MM.1S (cell line): ENCODE measurements around the gene TCAF2.
"Not testable (repeated sequence)": the region's sequence is repeated elsewhere in the genome, so short reads cannot be mapped to it uniquely, and the experiment has no call there.

ENCODE experiments used
- EZH2 ChIP-seq: fragments of 300-600 bp; sonication (generic); optimal IDR thresholded peaks from 2 replicates; pipeline ENCODE3; 2017; ENCODE audit warnings: low read depth, mild to moderate bottlenecking, antibody characterized with exemption, low read length, mixed read lengths
- EZH2phosphoT487 ChIP-seq: fragments of 300-600 bp; sonication (generic); IDR thresholded peaks from 2 replicates; pipeline ENCODE4 v1.6.1; 2018; ENCODE audit warnings: antibody characterized with exemption, low read length
- TF ChIP-seq, protein P1 (sequence below): fragments of 300-600 bp; sonication (generic); IDR thresholded peaks from 2 replicates; pipeline ENCODE4 v1.5.1; 2016; ENCODE audit warnings: antibody characterized with exemption, low read length, mixed read lengths

DNA sequence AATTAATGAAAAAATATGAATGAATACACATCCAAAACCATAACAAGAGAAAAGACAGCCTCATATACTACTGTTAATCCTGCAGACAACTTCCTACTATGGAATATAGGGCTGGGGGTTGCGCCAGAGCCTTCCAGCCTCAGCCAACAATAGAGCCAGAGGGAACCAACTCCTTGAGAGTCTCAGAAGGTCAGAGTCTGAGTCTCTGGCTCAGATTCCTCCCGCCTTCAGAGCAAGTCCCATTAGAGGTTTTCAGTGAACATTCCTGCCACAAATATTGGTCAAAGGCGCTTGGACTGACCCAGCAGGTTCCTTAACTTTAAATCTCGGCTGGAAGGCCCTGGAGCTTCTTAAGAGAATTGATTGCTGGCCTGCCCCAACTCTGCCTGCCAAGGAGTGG lies 11.7 kb downstream of the TCAF2 start:
- TF ChIP-seq, protein P1, sequence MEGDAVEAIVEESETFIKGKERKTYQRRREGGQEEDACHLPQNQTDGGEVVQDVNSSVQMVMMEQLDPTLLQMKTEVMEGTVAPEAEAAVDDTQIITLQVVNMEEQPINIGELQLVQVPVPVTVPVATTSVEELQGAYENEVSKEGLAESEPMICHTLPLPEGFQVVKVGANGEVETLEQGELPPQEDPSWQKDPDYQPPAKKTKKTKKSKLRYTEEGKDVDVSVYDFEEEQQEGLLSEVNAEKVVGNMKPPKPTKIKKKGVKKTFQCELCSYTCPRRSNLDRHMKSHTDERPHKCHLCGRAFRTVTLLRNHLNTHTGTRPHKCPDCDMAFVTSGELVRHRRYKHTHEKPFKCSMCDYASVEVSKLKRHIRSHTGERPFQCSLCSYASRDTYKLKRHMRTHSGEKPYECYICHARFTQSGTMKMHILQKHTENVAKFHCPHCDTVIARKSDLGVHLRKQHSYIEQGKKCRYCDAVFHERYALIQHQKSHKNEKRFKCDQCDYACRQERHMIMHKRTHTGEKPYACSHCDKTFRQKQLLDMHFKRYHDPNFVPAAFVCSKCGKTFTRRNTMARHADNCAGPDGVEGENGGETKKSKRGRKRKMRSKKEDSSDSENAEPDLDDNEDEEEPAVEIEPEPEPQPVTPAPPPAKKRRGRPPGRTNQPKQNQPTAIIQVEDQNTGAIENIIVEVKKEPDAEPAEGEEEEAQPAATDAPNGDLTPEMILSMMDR, result not testable (repeated sequence)
- not testable (repeated sequence) for TF ChIP-seq EZH2, EZH2phosphoT487
